Liver (tissue), 9 donors: Measurements from ENCODE around the gene C1orf52. TPM values are rescaled to one million over a fixed set of nuclear protein-coding genes. Genes with fewer than 3 reads are reported as not detected.

Experiments used
- DNase-seq: peaks from one replicate; pipeline ENCODE4 v3.0.0-alpha.2; 2017; ENCODE audit warnings: low spot score
- H3K27ac ChIP-seq, 2 donors: one replicate each; pipeline ENCODE4 v1.7.0; 2013; ENCODE audit warnings: inconsistent platforms in 2 of 2, low read length in 2 of 2, control low read depth in 1 of 2, low read depth in 1 of 2, mild to moderate bottlenecking in 1 of 2
- H3K27me3 ChIP-seq, 4 donors: one replicate each; pipeline versions ENCODE4 v1.6.1 to v1.7.0; 2013; ENCODE audit warnings: low read length in 3 of 4, inconsistent platforms in 1 of 4, mild to moderate bottlenecking in 1 of 4, moderate library complexity in 1 of 4; ENCODE audit not compliant: control insufficient read depth in 4 of 4, insufficient read depth in 4 of 4
- H3K36me3 ChIP-seq, 4 donors: one replicate each; pipeline versions ENCODE4 v1.6.1 to v1.7.0; 2013; ENCODE audit warnings: low read length in 3 of 4, mild to moderate bottlenecking in 3 of 4, low read depth in 1 of 4, moderate library complexity in 1 of 4; ENCODE audit not compliant: control insufficient read depth in 4 of 4, insufficient read depth in 3 of 4
- H3K4me1 ChIP-seq, 4 donors: one replicate each; pipeline versions ENCODE4 v1.6.1 to v1.7.0; 2013; ENCODE audit warnings: low read length in 3 of 4, mild to moderate bottlenecking in 3 of 4, moderate library complexity in 1 of 4; ENCODE audit not compliant: control insufficient read depth in 4 of 4, insufficient read depth in 4 of 4
- H3K4me3 ChIP-seq, 3 donors: one replicate each; pipeline versions ENCODE4 v1.6.1 to v1.7.0; 2013; ENCODE audit warnings: low read length in 3 of 3, control low read depth in 1 of 3, low read depth in 1 of 3, mild to moderate bottlenecking in 1 of 3
- H3K9ac ChIP-seq, 2 donors: one replicate each; pipeline ENCODE4 v1.7.0; 2013; ENCODE audit warnings: low read length in 2 of 2, mild to moderate bottlenecking in 2 of 2, moderate library complexity in 2 of 2, control low read depth in 1 of 2, low read depth in 1 of 2
- H3K9me3 ChIP-seq, 4 donors: one replicate each; pipeline versions ENCODE4 v1.6.1 to v1.7.0; 2013; ENCODE audit warnings: low read length in 3 of 4; ENCODE audit not compliant: control insufficient read depth in 4 of 4
- ATF3 ChIP-seq: IDR thresholded peaks from 2 replicates; pipeline ENCODE4 v1.6.1; 2016; ENCODE audit warnings: antibody characterized with exemption
- CTCF ChIP-seq: fragments of 150-350 bp; IDR thresholded peaks from 2 replicates; pipeline ENCODE4 v1.5.1; 2017; ENCODE audit warnings: improper control_type of control experiment, low read depth, low read length; ENCODE audit not compliant: missing input control
- EGR1 ChIP-seq, 2 donors: IDR thresholded peaks; 2 replicates each; pipeline ENCODE4 v1.6.1; 2016 to 2018; ENCODE audit warnings: antibody characterized with exemption in 2 of 2, low read depth in 2 of 2
- FOXA1 ChIP-seq: IDR thresholded peaks from 2 replicates; pipeline ENCODE4 v1.6.1; 2016; ENCODE audit warnings: antibody characterized with exemption
- FOXA2 ChIP-seq: IDR thresholded peaks from 2 replicates; pipeline ENCODE4 v1.6.1; 2016; ENCODE audit warnings: antibody characterized with exemption
- GABPA ChIP-seq, 2 donors: IDR thresholded peaks in 1 of 2; conservative IDR thresholded peaks in 1 of 2; 2 replicates each; pipeline ENCODE4 v1.6.1; 2016; ENCODE audit warnings: antibody characterized with exemption in 2 of 2, mild to moderate bottlenecking in 1 of 2, moderate library complexity in 1 of 2
- HNF4G ChIP-seq: IDR thresholded peaks from 2 replicates; pipeline ENCODE4 v1.6.1; 2016; ENCODE audit warnings: antibody characterized with exemption
- JUND ChIP-seq, 2 donors: IDR thresholded peaks; 2 replicates each; pipeline ENCODE4 v1.6.1; 2016; ENCODE audit warnings: antibody characterized with exemption in 2 of 2
- REST ChIP-seq: IDR thresholded peaks from 2 replicates; pipeline ENCODE4 v1.6.1; 2016; ENCODE audit warnings: antibody characterized with exemption, mild to moderate bottlenecking
- RXRA ChIP-seq, 2 donors: IDR thresholded peaks; 2 replicates each; pipeline ENCODE4 v1.6.1; 2017 to 2018; ENCODE audit warnings: antibody characterized with exemption in 2 of 2, mild to moderate bottlenecking in 1 of 2
- SP1 ChIP-seq: IDR thresholded peaks from 2 replicates; pipeline ENCODE4 v1.6.1; 2018; ENCODE audit warnings: antibody characterized with exemption, mild to moderate bottlenecking
- TAF1 ChIP-seq: conservative IDR thresholded peaks from 2 replicates; pipeline ENCODE4 v1.6.1; 2016; ENCODE audit warnings: antibody characterized with exemption, mild to moderate bottlenecking
- YY1 ChIP-seq: IDR thresholded peaks from 2 replicates; pipeline ENCODE4 v1.6.1; 2016; ENCODE audit warnings: antibody characterized with exemption, mild to moderate bottlenecking
- ZBTB33 ChIP-seq: IDR thresholded peaks from 2 replicates; pipeline ENCODE4 v1.6.1; 2016; ENCODE audit warnings: antibody characterized with exemption
- WGBS: extraction: QIAGEN DNeasy Blood & Tissue Kit; methylation state at CpG from one replicate; pipeline ENCODE4 v1.1.7; 2013; 5-methylcytosine and 5-hydroxymethylcytosine counted together
- polyA plus RNA-seq, 2 donors: library from polyadenylated mRNA; stranded (reverse) in 1 of 2; unstranded in 1 of 2; fragments of 200-250 nt in 1 of 2; fragments of >200 nt in 1 of 2; fragmentation: Nextera tagmentation in 1 of 2; extraction: Ambion mirVana in 1 of 2; gene quantifications; one replicate each; pipeline versions ENCODE4 v1.2.1 to v1.2.3, GENCODE V29; 2013 to 2015
- total RNA-seq, 2 donors: library from RNA; depleted of rRNA; stranded (reverse); fragments of >200 nt; gene quantifications; one replicate each; pipeline ENCODE4 v1.2.3, GENCODE V29; 2014
- TF ChIP-seq, protein P1 (sequence below): IDR thresholded peaks from 2 replicates; pipeline ENCODE4 v1.6.1; 2016; ENCODE audit warnings: antibody characterized with exemption
- donor health status: healthy.
- donor health status: healthy.
- donor health status: healthy.
- donor health status: healthy.
- donor health status: healthy.

Gene C1orf52
- total and polyA plus RNA-seq, 4 donors = 6.1 to 10.9 (median 7.3) TPM

GRCh38 chr1:85267313-85267712, 7.9 kb upstream of the C1orf52 start:
- no peak overlapping the region for H3K27ac ChIP-seq
- no peaks in the 10 kb centered on the region for H3K27me3 ChIP-seq
- WGBS = 89% methylated on average over 2 of the region's 2 CpGs
- H3K36me3 ChIP-seq = peaks cover 2 to 28% (median 18%) of the 10 kb centered on the region in 4 donors
- H3K4me3 ChIP-seq = no peak overlapping the region
- H3K4me1 ChIP-seq = peaks cover 11 to 37% (median 18%) of the 10 kb centered on the region in 4 donors
- TF ChIP-seq CTCF (no peak), EGR1 (IDR thresholded peaks at IDR 0.05; ENCODE audit: low read depth in 2 of 2) (no peak), RXRA (IDR thresholded peaks at IDR 0.05) (no peak), TAF1 (no peak), ATF3 (no peak), JUND (IDR thresholded peaks at IDR 0.05) (no peak), FOXA1 (no peak), YY1 (no peak), HNF4G (no peak), GABPA (IDR thresholded peaks at IDR 0.05 in 1 of 2, conservative IDR thresholded peaks at IDR 0.05 in 1 of 2) (no peak), ZBTB33 (no peak)
- TF ChIP-seq, protein P1, sequence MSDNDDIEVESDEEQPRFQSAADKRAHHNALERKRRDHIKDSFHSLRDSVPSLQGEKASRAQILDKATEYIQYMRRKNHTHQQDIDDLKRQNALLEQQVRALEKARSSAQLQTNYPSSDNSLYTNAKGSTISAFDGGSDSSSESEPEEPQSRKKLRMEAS = no peak
- no peak for DNase-seq
- no peak overlapping the region for H3K9ac ChIP-seq
- no peaks in the 10 kb centered on the region for H3K9me3 ChIP-seq

- 58% methylated on average over 2 of the region's 2 CpGs for WGBS
- H3K27ac ChIP-seq = no peak overlapping the region
- no peak for DNase-seq
- peaks cover 6 to 31% (median 8%) of the 10 kb centered on the region in 4 donors for H3K4me1 ChIP-seq
- TF ChIP-seq ATF3 = no peak
- TF ChIP-seq FOXA2 = no peak
- TF ChIP-seq, protein P1 = no peak
- no peak for TF ChIP-seq HNF4G
- no peak for TF ChIP-seq FOXA1
- no peak for TF ChIP-seq SP1
- no peak for TF ChIP-seq REST
- TF ChIP-seq GABPA (IDR thresholded peaks at IDR 0.05 in 1 of 2, conservative IDR thresholded peaks at IDR 0.05 in 1 of 2) = no peak
- no peaks in the 10 kb centered on the region for H3K9me3 ChIP-seq
- H3K9ac ChIP-seq = no peak overlapping the region
- H3K27me3 ChIP-seq = no peaks in the 10 kb centered on the region
- H3K36me3 ChIP-seq = peaks cover 2 to 24% (median 11%) of the 10 kb centered on the region in 4 donors
- no peak overlapping the region for H3K4me3 ChIP-seq
Measured at GRCh38 chr1:85264150-85264549, 4.7 kb upstream of the C1orf52 start.
